GM18907 (cell line): ENCODE data around the gene STAP1.
"Not testable (repeated sequence)": the region's sequence is repeated elsewhere in the genome, so short reads cannot be mapped to it uniquely, and the experiment has no call there.

Source experiments
- ATAC-seq: cut with Tn5 transposase; IDR thresholded peaks from one replicate; pipeline ENCODE4 v1.9.1; 2021; ENCODE audit warnings: mild to moderate bottlenecking, moderate library complexity; ENCODE audit not compliant: unreplicated experiment

Gene STAP1

GRCh38 chr4:67558493-67558892, at the start of gene STAP1:
TSS of gene STAP1 (plus strand) at chr4:67558727. CDS start at chr4:67558810, 83 bp downstream.
- ATAC-seq, result peak; percentile 69

DNA sequence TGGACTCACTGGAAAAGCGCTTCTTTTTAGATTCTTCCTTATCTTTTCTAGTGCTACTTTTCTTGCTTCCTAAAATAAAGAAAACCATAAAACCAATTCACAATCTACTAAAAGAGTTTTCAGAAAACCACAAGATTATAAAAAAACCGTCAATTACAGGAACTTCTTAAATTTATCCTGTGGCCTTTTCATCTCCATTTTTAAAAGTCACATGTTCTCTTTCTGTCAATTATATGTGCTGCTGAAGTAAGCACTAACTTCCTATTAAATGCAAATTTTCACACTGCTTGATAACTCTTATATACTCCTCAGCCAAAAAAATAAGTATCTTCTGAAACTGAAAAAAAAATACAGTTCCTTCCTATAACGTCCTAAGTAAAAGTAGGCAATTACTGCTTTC, 46.0 kb upstream of the STAP1 start:
- no peak for ATAC-seq

- ATAC-seq, result no peak
Measured at GRCh38 chr4:67520141-67520540, 38.4 kb upstream of the STAP1 start.

DNA sequence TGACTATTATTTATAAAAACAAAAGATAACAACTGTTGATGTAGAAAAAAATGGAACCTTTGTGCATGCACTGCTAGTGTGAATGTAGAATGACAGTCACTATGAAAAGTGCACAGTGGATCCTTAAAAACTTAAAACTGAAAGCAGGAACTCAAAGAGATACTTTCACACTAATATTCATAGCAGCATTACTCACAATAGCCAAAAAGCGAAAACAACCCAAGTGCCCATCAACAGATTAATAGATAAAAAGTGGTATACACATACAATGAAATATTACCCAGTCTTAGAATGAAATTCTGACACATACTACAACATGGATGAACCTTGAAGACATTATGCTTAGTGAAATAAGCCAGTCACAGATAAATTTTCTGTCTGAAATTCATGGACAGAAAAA, 37.0 kb upstream of the STAP1 start:
- peak; percentile 75 for ATAC-seq

- ATAC-seq, result no peak
Measured at GRCh38 chr4:67522230-67522629, 36.3 kb upstream of the STAP1 start.

DNA sequence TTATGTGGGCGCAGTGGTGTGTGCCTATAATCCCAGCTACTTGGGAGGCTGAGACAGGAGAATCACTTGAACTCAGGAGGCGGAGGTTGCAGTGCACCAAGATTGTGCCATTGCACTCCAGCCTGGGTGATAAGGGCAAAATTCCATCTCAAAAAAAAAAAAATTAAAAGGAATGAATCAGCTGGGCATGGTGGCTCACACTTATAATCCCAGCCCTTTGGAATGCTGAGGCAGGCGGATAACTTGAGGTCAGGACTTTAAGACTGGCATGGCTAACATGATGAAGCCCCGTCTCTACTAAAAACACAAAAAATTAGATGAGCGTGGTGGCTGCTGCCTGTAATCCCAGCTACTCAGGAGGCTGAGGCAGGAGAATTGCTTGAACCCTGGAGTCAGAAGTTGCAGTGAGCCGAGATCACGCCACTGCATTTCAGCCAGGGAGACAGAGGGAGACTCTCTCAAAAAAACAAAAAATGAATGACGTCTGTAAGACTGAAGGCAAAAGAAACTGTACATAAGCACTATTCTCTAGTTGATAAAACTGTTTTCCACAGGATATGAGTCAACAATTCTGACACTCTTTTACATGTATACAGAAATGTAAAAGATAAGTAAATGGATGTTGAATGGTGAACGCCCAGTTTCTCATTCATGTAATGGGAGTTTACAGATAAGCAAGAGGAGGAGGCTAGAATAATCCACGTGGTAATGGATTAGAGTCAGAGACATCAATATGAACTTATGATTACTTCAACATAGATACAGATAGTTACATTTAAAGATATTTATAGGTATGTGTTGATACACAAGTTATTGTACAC, 35.5 kb upstream of the STAP1 start:
- ATAC-seq, result no peak

GRCh38 chr4:67524140-67524539, 34.4 kb upstream of the STAP1 start:
- ATAC-seq, result not testable (repeated sequence)

DNA sequence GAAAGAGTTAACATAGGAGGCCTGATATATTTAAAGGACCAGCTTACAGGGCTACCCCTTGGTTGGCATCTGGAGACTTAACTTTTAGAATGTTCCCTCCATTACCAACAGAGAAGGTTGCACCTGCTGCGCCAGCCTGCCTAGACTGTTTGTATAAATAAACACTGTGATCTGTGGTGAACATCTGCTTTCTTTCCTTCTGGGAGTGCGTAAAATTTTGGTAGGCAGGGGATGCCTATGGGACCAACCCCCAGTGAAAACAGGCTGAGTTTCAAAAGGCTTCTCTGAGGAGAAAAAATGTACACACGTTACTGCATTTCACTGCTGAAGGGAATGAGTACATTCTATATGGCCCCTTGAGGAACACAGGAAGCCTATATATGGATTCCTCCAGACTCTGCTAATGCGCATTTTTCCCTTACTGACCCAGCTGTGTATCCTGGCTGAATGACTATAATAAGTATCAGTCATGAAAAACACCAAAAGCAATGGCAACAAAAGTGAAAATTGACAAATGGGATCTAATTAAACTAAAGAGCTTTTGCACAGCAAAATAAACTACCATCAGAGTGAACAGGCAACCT, 27.1 kb upstream of the STAP1 start:
- ATAC-seq, result no peak

DNA sequence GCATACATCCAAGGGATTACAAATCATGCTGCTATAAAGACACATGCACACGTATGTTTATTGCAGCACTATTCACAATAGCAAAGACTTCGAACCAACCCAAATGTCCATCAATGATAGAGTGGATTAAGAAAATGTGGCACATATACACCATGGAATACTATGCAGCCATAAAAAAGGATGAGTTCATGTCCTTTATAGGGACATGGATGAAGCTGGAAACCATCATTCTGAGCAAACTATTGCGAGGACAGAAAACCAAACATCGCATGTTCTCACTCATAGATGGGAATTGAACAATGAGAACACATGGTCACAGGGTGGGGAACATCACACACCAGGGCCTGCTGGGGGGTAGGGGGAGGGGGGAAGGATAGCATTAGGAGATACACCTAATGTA, 26.1 kb upstream of the STAP1 start:
- not testable (repeated sequence) for ATAC-seq

GRCh38 chr4:67533112-67533511, 25.4 kb upstream of the STAP1 start:
- no peak for ATAC-seq

DNA sequence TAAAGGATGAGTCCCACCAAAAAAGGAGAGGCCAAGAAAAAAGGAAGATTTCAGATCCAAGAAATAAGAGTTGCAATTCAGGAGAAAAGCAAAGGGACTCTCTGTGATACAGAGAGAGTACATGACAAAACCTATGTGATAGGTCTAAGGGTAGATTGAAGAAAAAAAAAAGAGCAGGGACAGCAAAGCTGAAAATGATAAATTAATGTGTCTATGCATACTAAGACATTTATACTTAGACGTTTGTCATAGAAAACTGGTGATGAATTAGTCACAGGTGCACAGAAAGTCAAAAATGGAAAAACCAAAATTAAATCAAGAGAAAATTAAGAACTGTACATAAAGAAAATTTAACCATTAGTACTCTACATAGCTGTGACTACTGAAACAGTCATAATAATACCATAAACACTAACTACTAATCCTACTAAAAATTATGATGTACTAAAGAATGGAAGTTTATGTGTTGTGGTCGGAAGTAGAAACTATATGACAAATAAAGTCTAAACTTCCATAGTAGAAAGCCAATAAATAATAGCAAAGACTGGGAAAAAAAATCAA, 23.2 kb upstream of the STAP1 start:
- ATAC-seq, result no peak

DNA sequence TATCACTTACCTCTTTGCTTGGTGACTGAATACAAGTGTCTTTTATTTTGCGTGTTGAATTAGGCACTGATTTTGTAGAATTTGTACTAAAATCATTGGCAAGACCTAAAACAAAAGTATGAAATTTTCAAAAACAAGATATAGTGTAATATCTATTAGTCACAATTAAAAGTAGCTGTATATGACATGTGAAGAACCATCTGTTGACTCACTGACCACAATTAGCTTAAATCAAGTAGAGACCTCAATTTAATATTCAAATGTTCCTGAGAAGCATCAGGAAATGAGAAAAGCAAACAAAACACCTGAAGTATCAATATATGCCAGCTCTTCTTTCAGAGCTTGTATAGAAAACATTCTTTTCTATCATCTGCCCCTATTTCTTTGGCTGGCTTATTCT, 18.7 kb upstream of the STAP1 start:
- ATAC-seq, result no peak

GRCh38 chr4:67542076-67542475, 16.5 kb upstream of the STAP1 start:
- ATAC-seq, result no peak

DNA sequence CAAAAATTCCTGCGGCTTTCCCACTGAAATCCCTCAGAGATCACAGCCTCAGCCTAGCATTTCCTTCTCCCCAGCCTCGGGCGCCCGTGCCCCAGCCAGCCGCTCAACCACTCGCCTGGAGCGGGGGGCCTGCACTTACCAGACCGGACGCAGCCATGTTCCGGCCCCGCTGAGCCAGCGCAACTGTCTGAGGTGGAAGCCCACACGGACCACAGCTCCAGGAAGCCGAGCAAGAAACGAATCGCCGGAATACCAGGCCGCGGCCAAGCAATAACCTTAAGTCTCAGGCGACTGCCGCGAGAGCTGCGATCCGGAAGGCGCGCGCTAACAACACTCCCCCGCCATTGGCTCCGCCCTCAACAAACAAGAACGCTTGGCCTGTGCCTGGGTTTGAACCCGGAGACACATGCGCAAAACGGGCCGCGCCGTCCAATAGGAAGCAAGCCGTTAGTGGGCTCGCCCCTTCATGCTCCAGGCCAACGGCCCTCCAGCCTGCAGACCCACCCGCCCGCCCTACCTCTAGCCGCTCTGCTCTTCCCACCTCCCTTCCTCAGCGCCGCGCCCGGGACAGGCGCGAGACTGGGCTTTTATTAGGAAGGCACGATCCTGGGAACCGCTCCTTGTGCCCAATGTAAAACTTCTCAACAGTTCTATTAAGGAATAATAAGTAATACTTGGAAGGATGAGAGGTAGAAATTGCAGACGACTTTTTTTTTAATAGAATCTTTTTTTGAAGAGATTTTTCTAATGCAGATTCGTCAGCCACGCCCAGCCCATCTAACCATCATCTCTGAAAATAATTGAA, 13.1 kb upstream of the STAP1 start, which contains the start of gene CENPC:
CENPC (minus strand) TSS at position 305 of the 805 bp plus-strand sequence; CDS start at position 157, 148 bp downstream.
- peak; percentile 98 for ATAC-seq

- ATAC-seq, result no peak
Measured at GRCh38 chr4:67546004-67546356, 12.5 kb upstream of the STAP1 start.

DNA sequence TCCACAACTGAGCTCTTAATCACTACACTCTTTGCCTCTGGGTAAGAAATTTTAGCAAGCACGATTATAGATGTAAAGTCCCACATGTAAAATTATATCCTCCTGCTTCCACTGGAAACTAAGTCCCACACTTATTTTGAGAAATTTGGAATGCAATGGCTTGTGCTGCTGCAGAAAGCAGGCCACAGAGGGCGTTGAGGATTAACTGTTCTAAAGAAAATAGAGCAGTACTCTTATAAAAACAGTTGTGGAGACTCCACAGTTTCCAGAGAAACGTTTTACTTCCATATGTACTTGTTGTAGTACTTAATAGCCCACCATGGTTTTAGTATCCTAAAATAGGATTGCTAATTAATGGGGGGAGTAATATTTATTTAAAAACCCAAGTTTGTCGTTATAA, 11.6 kb upstream of the STAP1 start:
- no peak for ATAC-seq

DNA sequence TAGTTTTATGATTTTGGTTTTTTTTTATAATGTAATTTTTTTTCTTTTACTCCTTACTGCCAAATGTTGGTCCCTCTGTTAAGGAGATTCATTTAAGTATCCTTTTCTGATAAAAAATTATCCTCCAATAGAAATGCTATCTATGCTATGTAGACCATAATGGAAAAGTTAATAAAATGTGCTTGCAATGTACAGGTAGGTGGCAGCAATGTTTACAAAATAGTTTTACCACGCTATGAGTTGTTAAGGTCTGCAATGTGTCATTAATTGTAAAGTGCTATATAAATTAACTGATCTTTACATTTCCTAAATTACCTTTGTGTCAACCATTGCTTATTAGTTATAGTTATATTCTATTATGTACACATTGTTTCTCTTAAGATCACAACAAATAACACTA, 9.4 kb upstream of the STAP1 start:
- peak; percentile 35 for ATAC-seq

GRCh38 chr4:67550451-67550850, 8.1 kb upstream of the STAP1 start:
- peak; percentile 29 for ATAC-seq

GRCh38 chr4:67550857-67551256, 7.7 kb upstream of the STAP1 start:
- ATAC-seq, result no peak

GRCh38 chr4:67552146-67552792, 6.3 kb upstream of the STAP1 start:
- ATAC-seq, result not testable (repeated sequence)

DNA sequence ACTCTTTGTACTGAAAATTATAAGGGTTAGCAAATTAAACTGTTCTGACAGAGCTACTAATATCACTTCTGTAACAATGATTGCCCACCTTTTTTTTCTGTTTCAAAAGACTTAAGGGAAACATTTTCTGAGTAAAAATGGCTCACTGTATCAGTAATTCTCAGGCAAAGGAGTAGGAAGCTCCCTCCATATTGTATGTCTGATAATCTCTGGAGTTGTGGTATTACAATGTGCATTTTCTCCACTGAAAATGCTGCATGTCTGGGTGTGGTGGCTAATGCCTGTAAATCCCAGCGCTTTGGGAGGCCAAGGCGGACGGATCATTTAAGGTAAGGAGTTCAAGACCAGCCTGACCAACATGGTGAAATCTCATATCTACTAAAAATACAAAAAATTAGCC, 4.4 kb upstream of the STAP1 start:
- no peak for ATAC-seq
